GM18505 (cell line): ENCODE measurements around the gene GPM6B.

Experiments
- ATAC-seq: cut with Tn5 transposase; IDR thresholded peaks from one replicate; pipeline ENCODE4 v1.9.1; 2021; ENCODE audit not compliant: unreplicated experiment
- POLR2A ChIP-seq: IDR thresholded peaks from 4 replicates; pipeline ENCODE4 v1.6.1; 2011; ENCODE audit warnings: borderline replicate concordance; ENCODE audit not compliant: insufficient read depth, insufficient read length; ENCODE audit errors: extremely low read depth

GPM6B gene

DNA sequence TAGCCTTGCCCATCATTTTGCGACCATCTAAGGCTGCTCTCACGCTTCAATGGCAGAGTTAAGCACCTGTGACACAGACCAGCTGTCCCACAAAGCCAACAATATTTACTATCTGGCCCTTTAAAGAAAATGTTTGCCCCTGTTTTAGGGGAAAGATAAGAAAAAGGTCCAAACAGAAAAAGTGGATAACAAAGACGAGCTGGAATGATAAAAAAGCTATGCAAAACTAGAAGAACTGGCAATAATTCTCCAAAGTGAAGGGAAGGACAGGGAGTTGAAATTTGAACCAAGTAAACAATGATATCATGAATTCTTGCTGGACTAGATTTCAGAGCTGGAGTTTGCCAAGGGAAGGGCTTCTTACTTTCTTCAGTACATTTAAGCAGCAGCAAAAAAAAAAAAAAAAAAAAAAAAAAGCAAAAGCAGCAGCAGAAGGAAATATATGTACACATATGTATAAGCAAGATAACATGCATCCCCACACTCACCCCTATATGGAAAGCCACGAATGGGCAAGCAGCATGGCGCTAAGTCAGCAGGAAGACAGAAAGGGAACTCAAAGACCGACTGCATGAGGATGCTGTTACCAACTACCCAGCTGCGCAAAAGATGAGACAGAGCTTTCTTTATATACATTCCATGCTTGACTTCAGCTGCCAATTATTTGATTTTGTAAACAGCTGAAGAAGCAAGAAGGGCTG lies 94.9 kb downstream of the GPM6B start:
- TF ChIP-seq POLR2A: no peak
- no peak for ATAC-seq

DNA sequence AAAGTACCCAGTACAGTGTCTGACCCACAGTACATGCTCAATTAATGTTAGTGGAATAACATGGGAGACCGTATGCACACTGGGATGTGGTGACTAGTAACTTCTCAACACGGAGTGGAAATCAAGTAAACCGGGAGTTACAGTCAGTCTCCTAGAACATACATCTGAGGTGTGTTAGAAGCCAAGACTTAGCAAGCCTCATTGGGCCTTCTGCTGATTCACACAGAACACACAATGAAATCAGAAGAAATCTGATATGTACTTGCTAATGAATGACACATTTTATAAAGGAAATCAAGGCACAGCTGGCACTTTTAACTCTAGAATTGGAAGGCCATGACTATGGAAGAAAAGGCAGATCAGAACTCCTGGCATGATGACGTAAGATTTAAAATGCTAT lies 95.5 kb downstream of the GPM6B start:
- no peak for TF ChIP-seq POLR2A
- no peak for ATAC-seq
